HG02981 (cell line): ENCODE data around the gene POFUT1.
"Not testable (repeated sequence)": the region's sequence is repeated elsewhere in the genome, so short reads cannot be mapped to it uniquely, and the experiment has no call there.

Experiments used
- ATAC-seq: cut with Tn5 transposase; IDR thresholded peaks from one replicate; pipeline ENCODE4 v1.9.1; 2021; ENCODE audit warnings: mild to moderate bottlenecking, moderate library complexity; ENCODE audit not compliant: unreplicated experiment

POFUT1 gene

DNA sequence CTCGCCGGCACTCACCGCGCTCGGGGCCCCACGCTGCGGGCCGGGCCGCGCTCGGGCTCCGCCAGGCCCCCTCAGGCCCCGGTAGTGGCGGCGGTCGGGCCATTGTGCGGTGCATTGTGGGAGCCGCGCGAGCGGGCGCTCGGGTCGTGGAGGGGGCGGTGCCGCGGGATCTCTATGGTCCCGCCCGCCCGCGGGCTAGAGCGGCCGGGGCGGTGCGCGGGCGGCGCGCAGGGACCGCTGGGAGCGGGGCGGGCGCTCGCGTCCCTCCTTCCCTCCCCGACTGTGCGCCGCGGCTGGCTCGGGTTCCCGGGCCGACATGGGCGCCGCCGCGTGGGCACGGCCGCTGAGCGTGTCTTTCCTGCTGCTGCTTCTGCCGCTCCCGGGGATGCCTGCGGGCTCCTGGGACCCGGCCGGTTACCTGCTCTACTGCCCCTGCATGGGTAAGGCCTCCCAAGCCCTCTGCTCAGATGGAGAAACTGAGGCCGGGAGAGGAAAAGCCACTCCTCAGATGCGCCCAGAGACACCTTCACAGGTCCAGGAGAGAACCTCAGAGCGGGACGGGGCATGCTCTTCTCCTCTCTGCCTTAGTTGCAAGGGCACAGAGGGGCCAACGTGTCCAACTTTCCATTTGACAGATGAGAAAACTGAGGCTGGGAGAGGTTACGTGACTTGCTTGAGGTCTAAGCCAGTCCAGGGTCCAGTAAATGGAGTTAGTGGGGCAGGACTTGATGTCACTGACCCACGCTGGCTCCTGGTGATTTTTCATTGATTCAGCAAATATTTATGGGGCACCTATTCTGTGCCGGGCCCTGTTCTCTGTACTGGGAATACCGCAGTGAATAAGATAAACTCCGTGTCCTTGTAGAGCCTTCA is at the start of gene POFUT1, which contains the start of gene PLAGL2:
Gene POFUT1 (plus strand): TSS at position 255 of the 873 bp plus-strand sequence. CDS start 62 bp downstream, at position 317.
Gene PLAGL2 (minus strand): TSS at position 118 of the 873 bp plus-strand sequence. CDS start 5,565 bp downstream, outside the sequence.
- ATAC-seq, result peak; percentile 79

DNA sequence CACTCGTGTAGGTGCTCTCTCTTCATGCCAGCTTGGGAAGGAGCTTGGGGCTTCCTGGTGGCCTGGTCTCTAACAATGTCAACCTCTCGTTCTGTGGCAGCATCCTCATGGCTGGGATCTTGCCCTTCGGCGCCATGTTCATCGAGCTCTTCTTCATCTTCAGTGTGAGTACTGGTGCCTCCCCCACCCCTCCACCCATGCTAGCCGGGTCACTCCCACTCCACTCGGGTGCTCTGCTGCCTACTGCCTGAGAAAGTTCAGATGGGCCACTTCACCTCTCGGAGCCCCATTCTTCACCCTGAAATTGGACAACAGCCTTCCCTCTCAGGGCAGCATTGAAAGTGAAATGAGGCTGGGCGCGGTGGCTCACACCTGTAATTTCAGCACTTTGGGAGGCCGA is 49.3 kb upstream of the POFUT1 start:
- no peak for ATAC-seq

DNA sequence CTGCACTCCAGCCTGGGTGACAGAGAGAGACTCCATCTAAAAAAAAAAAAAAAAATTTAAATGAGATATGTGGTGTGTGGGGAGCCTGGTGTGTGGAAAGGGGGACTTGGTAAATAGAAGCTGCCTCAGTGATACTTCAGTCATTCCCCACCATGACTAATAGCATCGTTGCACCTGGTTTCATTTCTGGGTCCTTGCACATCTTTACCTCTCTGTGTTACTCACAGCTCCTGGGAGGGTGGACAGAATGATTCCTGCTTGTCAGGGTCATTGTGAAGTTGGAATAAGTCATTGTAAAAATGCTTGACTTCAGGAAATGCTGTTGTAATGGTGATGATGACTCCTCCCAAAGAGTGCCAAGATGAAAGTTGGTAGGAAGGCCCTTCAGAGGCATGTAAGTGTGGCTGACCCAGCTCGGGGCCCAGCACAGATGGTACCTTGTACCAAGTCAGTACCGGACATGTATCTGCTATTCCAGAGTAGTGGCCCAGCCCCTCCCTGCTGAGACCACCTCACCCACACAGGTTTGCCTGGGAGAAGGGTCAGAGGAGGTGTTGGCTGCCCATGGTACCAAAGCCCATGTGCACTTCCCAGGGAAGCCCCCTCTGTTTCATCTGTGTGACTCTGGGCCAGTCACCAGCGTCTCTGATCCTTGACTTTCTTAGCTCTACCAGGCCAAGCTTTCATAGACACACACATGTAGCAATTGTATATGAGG is 48.6 kb upstream of the POFUT1 start:
- ATAC-seq, result no peak

DNA sequence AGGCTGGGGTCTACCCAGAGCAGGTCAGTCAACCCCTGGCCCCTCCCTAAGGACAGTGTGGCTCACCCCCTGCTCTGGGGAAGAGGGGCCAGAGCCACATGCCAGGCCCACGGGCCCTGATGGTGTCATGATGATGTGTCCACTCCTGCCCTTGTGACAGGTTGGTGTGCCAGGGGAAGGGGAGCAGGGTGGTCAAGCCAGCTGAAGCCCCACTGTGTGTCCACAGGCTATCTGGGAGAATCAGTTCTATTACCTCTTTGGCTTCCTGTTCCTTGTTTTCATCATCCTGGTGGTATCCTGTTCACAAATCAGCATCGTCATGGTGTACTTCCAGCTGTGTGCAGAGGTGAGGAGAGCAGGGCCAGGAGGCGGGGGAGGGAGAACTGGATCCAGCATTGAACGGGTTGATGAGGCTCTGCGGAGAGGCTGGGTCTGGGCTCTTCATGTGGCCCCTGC is 47.9 kb upstream of the POFUT1 start:
- ATAC-seq, result no peak

GRCh38 chr20:32160341-32160740 is 47.3 kb upstream of the POFUT1 start:
- no peak for ATAC-seq

- no peak for ATAC-seq
Observed at GRCh38 chr20:32162351-32162750, 45.3 kb upstream of the POFUT1 start.

DNA sequence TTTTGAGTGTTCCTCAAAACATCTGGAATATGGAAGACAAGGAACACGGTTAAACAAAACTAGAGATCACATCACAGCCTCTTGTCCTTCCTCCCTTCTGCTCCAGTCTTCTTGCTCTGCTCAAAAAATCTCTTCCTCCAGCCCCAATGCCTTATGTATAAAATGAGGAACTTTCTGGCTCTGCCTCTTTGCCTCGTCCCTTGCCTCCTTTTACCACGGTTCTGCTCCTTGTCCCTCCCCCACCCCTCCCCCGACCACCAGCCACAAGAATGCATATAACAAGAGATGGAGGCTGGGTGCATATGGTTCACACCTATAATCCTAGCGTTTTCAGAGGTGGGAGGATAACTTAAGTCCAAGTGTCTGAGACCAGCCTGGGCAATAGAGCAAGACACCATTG is 43.7 kb upstream of the POFUT1 start:
- no peak for ATAC-seq

- no peak for ATAC-seq
Observed at GRCh38 chr20:32164984-32165735, 42.5 kb upstream of the POFUT1 start.

- no peak for ATAC-seq
Observed at GRCh38 chr20:32165836-32166545, 41.7 kb upstream of the POFUT1 start.

DNA sequence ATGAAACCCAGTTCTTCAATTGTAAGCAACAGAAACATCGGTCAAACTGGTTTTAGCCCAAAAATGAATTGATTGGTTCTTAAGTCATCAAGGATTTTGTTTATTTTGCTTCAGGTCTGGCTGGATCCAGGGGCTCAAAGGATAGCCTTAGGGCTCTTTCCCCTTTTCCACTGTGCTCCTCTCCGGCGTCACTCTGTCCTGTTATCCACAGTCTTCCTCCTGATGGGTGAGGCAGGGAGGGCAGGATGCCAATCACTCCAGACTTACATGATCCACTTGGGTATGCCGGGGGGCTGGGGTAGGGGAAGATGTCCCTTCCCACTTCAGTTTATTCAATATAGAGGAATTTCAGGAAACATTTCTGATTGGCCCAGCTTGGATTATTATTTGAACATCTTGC is 40.1 kb upstream of the POFUT1 start:
- ATAC-seq, result no peak

GRCh38 chr20:32168184-32168910 is 39.3 kb upstream of the POFUT1 start:
- no peak for ATAC-seq

DNA sequence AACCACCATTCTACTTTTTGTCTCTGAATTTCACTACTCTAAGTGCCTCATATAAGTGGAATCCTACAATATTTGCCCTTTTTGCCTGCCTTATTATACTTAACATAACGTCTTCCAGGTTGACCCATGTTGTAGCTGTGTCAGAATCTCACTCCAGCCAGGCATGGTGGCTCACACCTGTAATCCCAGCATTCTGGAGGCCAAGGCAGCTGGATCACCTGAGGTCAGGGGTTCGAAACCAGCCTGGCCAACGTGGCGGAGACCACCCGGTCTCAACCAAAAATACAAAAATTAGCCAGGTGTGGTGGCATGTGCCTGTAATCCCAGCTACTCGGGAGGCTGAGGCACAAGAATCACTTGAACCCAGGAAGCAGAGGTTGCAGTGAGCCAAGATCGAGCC is 30.0 kb upstream of the POFUT1 start:
- ATAC-seq, result not testable (repeated sequence)

DNA sequence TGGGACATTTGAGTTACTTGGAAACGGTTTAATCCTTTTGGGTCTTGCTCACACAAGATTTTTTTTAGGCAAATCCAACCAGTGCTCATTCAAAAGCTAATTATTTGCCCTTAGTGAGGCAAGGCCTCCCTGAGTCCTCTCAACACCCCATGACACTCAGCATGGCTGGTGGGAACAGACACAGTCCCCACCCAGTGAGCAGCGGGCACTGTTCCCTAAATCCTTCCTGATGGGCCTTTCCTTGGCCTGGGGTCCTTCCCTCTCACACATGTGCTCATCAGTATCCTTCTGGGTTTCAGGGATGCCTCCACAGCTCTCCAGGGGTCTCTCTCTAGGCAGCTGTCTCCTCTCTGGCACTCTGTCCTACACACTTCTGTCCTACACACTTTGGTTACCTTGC is 28.2 kb upstream of the POFUT1 start:
- no peak for ATAC-seq

DNA sequence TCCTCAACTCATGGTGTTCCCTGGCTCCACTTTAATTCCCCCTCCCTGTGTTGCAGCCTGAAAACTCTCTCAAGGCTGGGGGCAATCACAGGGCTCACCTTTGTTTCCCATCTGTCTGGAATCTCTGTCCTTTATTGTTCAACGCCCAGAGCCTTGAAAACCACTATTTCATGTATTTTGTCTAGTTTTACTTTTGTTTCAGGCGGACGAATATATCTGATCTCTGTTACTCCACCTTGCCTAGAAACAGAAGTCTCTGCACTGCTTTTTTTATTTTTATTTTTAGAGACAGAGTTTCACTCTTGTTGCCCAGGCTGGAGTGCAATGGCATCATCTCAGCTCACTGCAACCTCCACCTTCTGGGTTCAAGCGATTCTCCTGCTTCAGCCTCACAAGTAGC is 27.7 kb upstream of the POFUT1 start:
- ATAC-seq, result no peak

DNA sequence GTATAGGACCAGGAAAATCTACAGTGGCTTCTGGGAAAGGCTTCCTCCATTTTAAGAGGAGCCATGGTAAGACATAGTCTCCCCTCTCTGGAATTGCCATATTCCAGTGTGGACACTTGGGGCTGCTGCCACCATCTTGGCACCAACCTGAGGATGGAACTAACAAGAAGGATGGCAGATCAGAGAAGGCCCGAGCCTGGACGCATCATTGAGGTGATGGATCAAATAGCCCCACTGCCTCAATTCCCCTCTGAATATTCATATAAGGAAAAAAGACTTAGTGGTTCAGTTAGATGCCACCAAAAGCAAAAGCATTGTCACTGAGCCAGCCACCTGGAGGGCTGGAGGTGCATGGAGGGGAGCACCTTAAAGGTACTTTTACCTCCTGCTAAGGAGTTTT is 26.1 kb upstream of the POFUT1 start:
- ATAC-seq, result no peak

GRCh38 chr20:32183947-32184635 is 23.6 kb upstream of the POFUT1 start:
- ATAC-seq, result no peak

GRCh38 chr20:32184961-32185603 is 22.6 kb upstream of the POFUT1 start:
- no peak for ATAC-seq

GRCh38 chr20:32186506-32186905 is 21.2 kb upstream of the POFUT1 start:
- no peak for ATAC-seq
